GM12878 (cell line): ENCODE data around the gene ITPR3. TPM values are rescaled to one million over a fixed set of nuclear protein-coding genes. Genes with fewer than 3 reads are reported as not detected.

Experiments used
- ATAC-seq: fragments of 200-7000 bp; cut with Tn5 transposase; 3 replicates; pipeline ENCODE4 v1.9.1; 2020; ENCODE audit warnings: mild to moderate bottlenecking, moderate library complexity
- BruUV-seq: library from RNA; stranded (reverse); fragments of 400-500 nt; replicated peaks from 2 replicates; lab custom pipeline; 2021; lab: Mats Ljungman, UMichigan
- CTCF ChIA-PET: fragments of 300-600 bp; sonication (Branson Sonifier 250); formaldehyde crosslinking; extraction: SDS; loops from one replicate; lab custom pipeline; 2021; ENCODE audit warnings: inconsistent platforms; lab: Yijun Ruan, JAX
- POLR2A ChIA-PET: fragments of 350-600 bp; formaldehyde crosslinking; extraction: SDS; loops from one replicate; lab custom pipeline; 2021; ENCODE audit warnings: inconsistent platforms; lab: Charles Lee
- RAD21 ChIA-PET: fragments of 300-600 bp; sonication (Branson Sonifier 250); formaldehyde crosslinking; loops from one replicate; lab custom pipeline; 2023; ENCODE audit warnings: antibody characterized with exemption; ENCODE audit not compliant: unreplicated experiment; lab: Charles Lee
- SMC1A ChIA-PET: fragments of 300-600 bp; sonication (Branson Sonifier 250); formaldehyde crosslinking; loops from one replicate; lab custom pipeline; 2023; ENCODE audit not compliant: unreplicated experiment, uncharacterized antibody; lab: Charles Lee
- DNase-seq: peaks from one replicate; pipeline ENCODE4 v3.0.0-alpha.2; 2011; ENCODE audit warnings: low read depth, low spot score
- FAIRE-seq: peaks from 3 replicates; lab custom pipeline; 2011; peaks lifted over from hg19 to GRCh38; lab: Jason Lieb, UNC
- H2AFZ ChIP-seq: 2 replicates; pipeline ENCODE4 v1.6.0; 2011; ENCODE audit warnings: low read depth, low read length, control low read depth; ENCODE audit not compliant: control insufficient read depth
- H3K27ac ChIP-seq: 2 replicates; pipeline ENCODE4 v1.5.1; 2011; ENCODE audit warnings: control low read depth; ENCODE audit not compliant: control insufficient read depth, insufficient read depth
- H3K27me3 ChIP-seq, 2 experiments: replicated peaks in 1 of 2; 2 replicates each; pipeline versions ENCODE4 v1.6.0 to v1.6.1; 2011; ENCODE audit warnings: low read length in 1 of 2; ENCODE audit not compliant: control insufficient read depth in 2 of 2, insufficient read depth in 2 of 2
- H3K36me3 ChIP-seq, 2 experiments: 2 replicates each; pipeline ENCODE4 v1.5.1; 2011; ENCODE audit warnings: low read length in 1 of 2; ENCODE audit not compliant: control insufficient read depth in 2 of 2, insufficient read depth in 2 of 2
- H3K4me1 ChIP-seq: 2 replicates; pipeline ENCODE4 v1.6.1; 2011; ENCODE audit warnings: mild to moderate bottlenecking, low read length, moderate library complexity, mixed read lengths; ENCODE audit not compliant: control insufficient read depth, insufficient read depth
- H3K4me2 ChIP-seq: 2 replicates; pipeline ENCODE4 v1.6.0; 2011; ENCODE audit warnings: control low read depth; ENCODE audit not compliant: control insufficient read depth, insufficient read depth
- H3K4me3 ChIP-seq: fragments of 200-600 bp; sonication (generic); 2 replicates; pipeline ENCODE4 v1.5.1; 2016
- H3K79me2 ChIP-seq: 2 replicates; pipeline ENCODE4 v1.6.0; 2011; ENCODE audit warnings: low read length; ENCODE audit not compliant: control insufficient read depth, insufficient read depth
- H3K9ac ChIP-seq: 2 replicates; pipeline ENCODE4 v1.8.0; 2011; ENCODE audit warnings: low read length, control low read depth, mixed read lengths; ENCODE audit not compliant: control insufficient read depth, insufficient read depth
- H3K9me3 ChIP-seq: replicated peaks from 3 replicates; pipeline ENCODE4 v1.5.1; 2011; ENCODE audit warnings: mild to moderate bottlenecking, low read length; ENCODE audit not compliant: control insufficient read depth, insufficient read depth
- H4K20me1 ChIP-seq: 2 replicates; pipeline ENCODE4 v1.6.0; 2011; ENCODE audit not compliant: control insufficient read depth, insufficient read depth
- BHLHE40 ChIP-seq, 2 experiments: fragments of 450-650 bp in 1 of 2; IDR thresholded peaks; 2 replicates each; pipeline ENCODE4 v1.6.1; 2011 to 2017; ENCODE audit warnings: low read depth in 2 of 2, borderline replicate concordance in 1 of 2, improper control_type of control experiment in 1 of 2, low read length in 1 of 2, mild to moderate bottlenecking in 1 of 2
- JUND ChIP-seq: IDR thresholded peaks from 2 replicates; pipeline ENCODE4 v1.6.1; 2012; ENCODE audit warnings: low read depth, mild to moderate bottlenecking, low read length, improper control_type of control experiment, moderate library complexity
- NFIC ChIP-seq: IDR thresholded peaks from 2 replicates; pipeline ENCODE4 v1.6.1; 2012; ENCODE audit warnings: low read depth, mild to moderate bottlenecking, inconsistent platforms, low read length, moderate library complexity
- NFYB ChIP-seq: IDR thresholded peaks from 2 replicates; pipeline ENCODE4 v1.6.1; 2011; ENCODE audit warnings: low read depth, mild to moderate bottlenecking, low read length, improper control_type of control experiment, moderate library complexity; ENCODE audit not compliant: insufficient read depth
- NR2C2 ChIP-seq: IDR thresholded peaks from 2 replicates; pipeline ENCODE4 v1.6.1; 2011; ENCODE audit warnings: borderline replicate concordance, low read depth; ENCODE audit not compliant: control insufficient read depth, insufficient read length
- NRF1 ChIP-seq: conservative IDR thresholded peaks from 2 replicates; pipeline ENCODE4 v1.6.1; 2011; ENCODE audit warnings: mild to moderate bottlenecking, low read depth, low read length, improper control_type of control experiment
- ZNF217 ChIP-seq: fragments of 450-650 bp; IDR thresholded peaks from 2 replicates; pipeline ENCODE4 v1.6.1; 2017; ENCODE audit warnings: antibody characterized with exemption, mild to moderate bottlenecking
- WGBS: methylation state at CpG from one replicate; pipeline ENCODE4 v1.1.6; 2016; ENCODE audit warnings: low lambda C conversion rate; ENCODE audit not compliant: insufficient replicate concordance, insufficient coverage; ENCODE audit errors: missing lambda C conversion rate; 5-methylcytosine and 5-hydroxymethylcytosine counted together
- in situ Hi-C: fragments of 300-500 bp; cut with MboI; formaldehyde crosslinking; loops from 9 replicates; pipeline ENCODE4 v1.14.3; 2018; ENCODE audit warnings: mixed read lengths
- intact Hi-C: fragments of 100-400 bp; cut with micrococcal nuclease; formaldehyde crosslinking; loops from one replicate; pipeline ENCODE4 v1.14.2; 2022; ENCODE audit not compliant: unreplicated experiment
- polyA plus RNA-seq, 11 experiments: library from polyadenylated mRNA; depleted of rRNA in 4 of 11; unstranded in 6 of 11; stranded (reverse) in 5 of 11; fragments of >200 nt; fragmentation: Nextera tagmentation in 4 of 11; fragmentation: Illumina TruSeq in 1 of 11; extraction: Ambion mirVana in 4 of 11; extraction: Trizol in 1 of 11; gene quantifications; 1 replicate in 1 of 11; 2 replicates in 10 of 11; pipeline versions ENCODE4 v1.2.1 to v1.2.3, GENCODE V29; 2011 to 2016; ENCODE audit warnings: inconsistent platforms in 2 of 11, missing spikeins in 2 of 11, low read depth in 1 of 11
- total RNA-seq, 4 experiments: library from RNA; depleted of rRNA in 3 of 4; stranded (reverse); fragments of >200 nt in 3 of 4; fragmentation: Illumina TruSeq in 1 of 4; extraction: Trizol in 1 of 4; gene quantifications; 2 replicates each; pipeline versions ENCODE4 v1.2.1 to v1.2.3, GENCODE V29; 2013 to 2021
- TF ChIP-seq, protein P1 (sequence below): fragments of 450-650 bp; IDR thresholded peaks from 2 replicates; pipeline ENCODE4 v1.6.1; 2016; ENCODE audit warnings: mild to moderate bottlenecking, moderate library complexity, borderline replicate concordance
- TF ChIP-seq, protein P2 (sequence below): fragments of 450-650 bp; formaldehyde crosslinking; IDR thresholded peaks from 2 replicates; pipeline ENCODE4 v1.4.0; 2022; ENCODE audit warnings: mild to moderate bottlenecking, moderate library complexity
- TF ChIP-seq, protein P3 (sequence below): fragments of 150-350 bp; IDR thresholded peaks from 2 replicates; pipeline ENCODE4 v1.6.1; 2016; ENCODE audit warnings: low read depth, low read length

Gene ITPR3
- total and polyA plus RNA-seq, 10 of the 15 experiments (the other 5 are each of a cell fraction or from before 2014, with no cell fraction given): 0.32 to 34.0 (median 11.9) TPM

DNA sequence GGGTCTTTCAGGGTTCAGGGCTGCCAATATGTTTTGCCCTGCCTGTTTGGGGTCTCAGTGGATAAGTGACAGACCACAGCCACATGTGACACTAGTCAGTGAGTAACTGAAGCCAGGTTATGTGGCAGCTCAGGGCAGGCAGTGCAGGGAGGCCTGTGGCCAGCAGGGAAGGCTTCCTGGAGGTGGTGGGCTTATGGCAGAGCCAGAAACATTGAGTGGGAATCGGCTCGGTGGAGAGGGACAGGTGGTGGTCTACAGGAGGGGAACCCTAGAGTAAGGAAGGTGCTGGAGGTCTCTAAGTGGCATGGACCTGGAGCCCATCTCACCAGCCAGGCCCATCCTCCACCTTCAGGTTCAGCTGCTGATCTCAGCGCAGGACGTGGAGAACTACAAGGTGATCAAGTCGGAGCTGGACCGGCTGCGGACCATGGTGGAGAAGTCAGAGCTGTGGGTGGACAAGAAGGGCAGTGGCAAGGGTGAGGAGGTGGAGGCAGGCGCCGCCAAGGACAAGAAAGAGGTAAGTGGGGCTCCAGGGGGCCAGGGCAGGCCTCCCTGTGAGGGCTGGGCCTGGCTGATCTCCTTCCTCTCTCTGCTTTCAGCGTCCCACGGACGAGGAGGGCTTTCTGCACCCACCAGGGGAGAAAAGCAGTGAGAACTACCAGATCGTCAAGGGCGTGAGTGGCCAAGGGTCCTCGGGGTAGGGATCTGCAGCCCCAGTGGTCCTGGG is 55.5 kb downstream of the ITPR3 start (continued):
- TF ChIP-seq NFIC (no peak), NR2C2 (no peak)
- TF ChIP-seq, protein P1, sequence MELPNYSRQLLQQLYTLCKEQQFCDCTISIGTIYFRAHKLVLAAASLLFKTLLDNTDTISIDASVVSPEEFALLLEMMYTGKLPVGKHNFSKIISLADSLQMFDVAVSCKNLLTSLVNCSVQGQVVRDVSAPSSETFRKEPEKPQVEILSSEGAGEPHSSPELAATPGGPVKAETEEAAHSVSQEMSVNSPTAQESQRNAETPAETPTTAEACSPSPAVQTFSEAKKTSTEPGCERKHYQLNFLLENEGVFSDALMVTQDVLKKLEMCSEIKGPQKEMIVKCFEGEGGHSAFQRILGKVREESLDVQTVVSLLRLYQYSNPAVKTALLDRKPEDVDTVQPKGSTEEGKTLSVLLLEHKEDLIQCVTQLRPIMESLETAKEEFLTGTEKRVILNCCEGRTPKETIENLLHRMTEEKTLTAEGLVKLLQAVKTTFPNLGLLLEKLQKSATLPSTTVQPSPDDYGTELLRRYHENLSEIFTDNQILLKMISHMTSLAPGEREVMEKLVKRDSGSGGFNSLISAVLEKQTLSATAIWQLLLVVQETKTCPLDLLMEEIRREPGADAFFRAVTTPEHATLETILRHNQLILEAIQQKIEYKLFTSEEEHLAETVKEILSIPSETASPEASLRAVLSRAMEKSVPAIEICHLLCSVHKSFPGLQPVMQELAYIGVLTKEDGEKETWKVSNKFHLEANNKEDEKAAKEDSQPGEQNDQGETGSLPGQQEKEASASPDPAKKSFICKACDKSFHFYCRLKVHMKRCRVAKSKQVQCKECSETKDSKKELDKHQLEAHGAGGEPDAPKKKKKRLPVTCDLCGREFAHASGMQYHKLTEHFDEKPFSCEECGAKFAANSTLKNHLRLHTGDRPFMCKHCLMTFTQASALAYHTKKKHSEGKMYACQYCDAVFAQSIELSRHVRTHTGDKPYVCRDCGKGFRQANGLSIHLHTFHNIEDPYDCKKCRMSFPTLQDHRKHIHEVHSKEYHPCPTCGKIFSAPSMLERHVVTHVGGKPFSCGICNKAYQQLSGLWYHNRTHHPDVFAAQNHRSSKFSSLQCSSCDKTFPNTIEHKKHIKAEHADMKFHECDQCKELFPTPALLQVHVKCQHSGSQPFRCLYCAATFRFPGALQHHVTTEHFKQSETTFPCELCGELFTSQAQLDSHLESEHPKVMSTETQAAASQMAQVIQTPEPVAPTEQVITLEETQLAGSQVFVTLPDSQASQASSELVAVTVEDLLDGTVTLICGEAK: no peak

DNA sequence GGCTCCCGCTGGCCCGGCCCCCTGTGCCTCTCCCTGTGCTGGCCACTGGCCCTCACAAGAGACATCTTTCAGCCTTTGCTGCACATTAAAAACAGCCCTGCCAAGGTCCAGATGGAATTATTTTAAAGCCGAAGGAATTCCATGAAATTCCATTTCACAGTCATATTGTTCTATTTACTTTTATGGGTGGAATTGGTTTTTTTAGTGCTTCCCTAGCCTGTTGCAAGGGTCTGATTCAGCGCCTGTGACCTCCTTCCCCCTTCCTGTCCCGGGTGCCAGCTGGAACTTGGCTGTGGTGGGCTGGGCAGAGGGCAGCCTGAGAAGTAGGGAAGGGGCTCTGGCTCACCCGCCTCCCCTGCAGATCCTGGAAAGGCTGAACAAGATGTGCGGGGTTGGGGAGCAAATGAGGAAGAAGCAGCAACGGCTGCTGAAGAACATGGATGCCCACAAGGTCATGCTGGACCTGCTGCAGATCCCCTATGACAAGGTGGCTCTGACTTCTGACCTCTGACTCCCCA is 56.1 kb downstream of the ITPR3 start:
- ChIA-PET RAD21 (no interaction called here), CTCF (no interaction called here)
- TF ChIP-seq NFYB (no peak), JUND (no peak), NRF1 (no peak), BHLHE40 (IDR thresholded peaks at IDR 0.05; ENCODE audit: borderline replicate concordance in 1 of 2, low read depth in 2 of 2, low read length in 1 of 2) (no peak), ZNF217 (no peak)
- TF ChIP-seq, protein P2, sequence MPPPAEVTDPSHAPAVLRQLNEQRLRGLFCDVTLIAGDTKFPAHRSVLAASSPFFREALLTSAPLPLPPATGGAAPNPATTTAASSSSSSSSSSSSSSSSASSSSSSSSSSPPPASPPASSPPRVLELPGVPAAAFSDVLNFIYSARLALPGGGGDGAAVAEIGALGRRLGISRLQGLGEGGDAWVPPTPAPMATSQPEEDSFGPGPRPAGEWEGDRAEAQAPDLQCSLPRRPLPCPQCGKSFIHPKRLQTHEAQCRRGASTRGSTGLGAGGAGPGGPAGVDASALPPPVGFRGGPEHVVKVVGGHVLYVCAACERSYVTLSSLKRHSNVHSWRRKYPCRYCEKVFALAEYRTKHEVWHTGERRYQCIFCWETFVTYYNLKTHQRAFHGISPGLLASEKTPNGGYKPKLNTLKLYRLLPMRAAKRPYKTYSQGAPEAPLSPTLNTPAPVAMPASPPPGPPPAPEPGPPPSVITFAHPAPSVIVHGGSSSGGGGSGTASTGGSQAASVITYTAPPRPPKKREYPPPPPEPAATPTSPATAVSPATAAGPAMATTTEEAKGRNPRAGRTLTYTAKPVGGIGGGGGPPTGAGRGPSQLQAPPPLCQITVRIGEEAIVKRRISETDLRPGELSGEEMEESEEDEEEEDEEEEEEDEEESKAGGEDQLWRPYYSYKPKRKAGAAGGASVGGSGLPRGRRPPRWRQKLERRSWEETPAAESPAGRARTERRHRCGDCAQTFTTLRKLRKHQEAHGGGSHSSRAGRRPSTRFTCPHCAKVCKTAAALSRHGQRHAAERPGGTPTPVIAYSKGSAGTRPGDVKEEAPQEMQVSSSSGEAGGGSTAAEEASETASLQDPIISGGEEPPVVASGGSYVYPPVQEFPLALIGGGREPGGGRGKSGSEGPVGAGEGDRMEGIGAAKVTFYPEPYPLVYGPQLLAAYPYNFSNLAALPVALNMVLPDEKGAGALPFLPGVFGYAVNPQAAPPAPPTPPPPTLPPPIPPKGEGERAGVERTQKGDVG: no peak
- TF ChIP-seq, protein P3, sequence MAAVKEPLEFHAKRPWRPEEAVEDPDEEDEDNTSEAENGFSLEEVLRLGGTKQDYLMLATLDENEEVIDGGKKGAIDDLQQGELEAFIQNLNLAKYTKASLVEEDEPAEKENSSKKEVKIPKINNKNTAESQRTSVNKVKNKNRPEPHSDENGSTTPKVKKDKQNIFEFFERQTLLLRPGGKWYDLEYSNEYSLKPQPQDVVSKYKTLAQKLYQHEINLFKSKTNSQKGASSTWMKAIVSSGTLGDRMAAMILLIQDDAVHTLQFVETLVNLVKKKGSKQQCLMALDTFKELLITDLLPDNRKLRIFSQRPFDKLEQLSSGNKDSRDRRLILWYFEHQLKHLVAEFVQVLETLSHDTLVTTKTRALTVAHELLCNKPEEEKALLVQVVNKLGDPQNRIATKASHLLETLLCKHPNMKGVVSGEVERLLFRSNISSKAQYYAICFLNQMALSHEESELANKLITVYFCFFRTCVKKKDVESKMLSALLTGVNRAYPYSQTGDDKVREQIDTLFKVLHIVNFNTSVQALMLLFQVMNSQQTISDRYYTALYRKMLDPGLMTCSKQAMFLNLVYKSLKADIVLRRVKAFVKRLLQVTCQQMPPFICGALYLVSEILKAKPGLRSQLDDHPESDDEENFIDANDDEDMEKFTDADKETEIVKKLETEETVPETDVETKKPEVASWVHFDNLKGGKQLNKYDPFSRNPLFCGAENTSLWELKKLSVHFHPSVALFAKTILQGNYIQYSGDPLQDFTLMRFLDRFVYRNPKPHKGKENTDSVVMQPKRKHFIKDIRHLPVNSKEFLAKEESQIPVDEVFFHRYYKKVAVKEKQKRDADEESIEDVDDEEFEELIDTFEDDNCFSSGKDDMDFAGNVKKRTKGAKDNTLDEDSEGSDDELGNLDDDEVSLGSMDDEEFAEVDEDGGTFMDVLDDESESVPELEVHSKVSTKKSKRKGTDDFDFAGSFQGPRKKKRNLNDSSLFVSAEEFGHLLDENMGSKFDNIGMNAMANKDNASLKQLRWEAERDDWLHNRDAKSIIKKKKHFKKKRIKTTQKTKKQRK: no peak

More for the DNA sequence above, 56.1 kb downstream of the ITPR3 start:
- no peaks in the 10 kb centered on the region for H3K4me1 ChIP-seq
- POLR2A ChIA-PET: no interaction called here
- no peaks in the 10 kb centered on the region for H4K20me1 ChIP-seq
- no peak for ATAC-seq
- SMC1A ChIA-PET: no interaction called here
- 91% methylated on average over 8 of the region's 8 CpGs for WGBS
- BruUV-seq: no TSS peak
- H3K27ac ChIP-seq: no peak overlapping the region
- no peak overlapping the region for H3K9ac ChIP-seq
- H2AFZ ChIP-seq: no peak overlapping the region
- no peaks in the 10 kb centered on the region for H3K27me3 ChIP-seq
- H3K36me3 ChIP-seq: peaks cover 15 to 22% of the 10 kb centered on the region in 2 experiments; a peak in 3 of 4 replicates
- in situ Hi-C loops: no loop called here
- no peak for DNase-seq
- no peak overlapping the region for H3K4me3 ChIP-seq
- H3K9me3 ChIP-seq: no peaks in the 10 kb centered on the region
- FAIRE-seq: no peak
- no peaks in the 10 kb centered on the region for H3K79me2 ChIP-seq
- intact Hi-C loops: no loop called here
- H3K4me2 ChIP-seq: no peak overlapping the region
